NB4 (cell line): Measurements from ENCODE around the gene SPPL3.

Source experiments
- DNase-seq: peaks from one replicate; pipeline ENCODE4 v3.0.0; 2010; ENCODE audit warnings: low read depth
- H3K4me3 ChIP-seq: one replicate; pipeline ENCODE4 v1.5.1; 2011; ENCODE audit warnings: mild to moderate bottlenecking, low read depth, low read length, moderate library complexity
- CTCF ChIP-seq: IDR thresholded peaks from one replicate; pipeline ENCODE4 v1.5.1; 2012; ENCODE audit warnings: low read depth, low read length
- MAX ChIP-seq: IDR thresholded peaks from 2 replicates; pipeline ENCODE4 v1.6.1; 2011; ENCODE audit warnings: low read depth, low read length
- MYC ChIP-seq: IDR thresholded peaks from 2 replicates; pipeline ENCODE4 v1.6.1; 2011; ENCODE audit warnings: low read depth, low read length
- POLR2A ChIP-seq: IDR thresholded peaks from 2 replicates; pipeline ENCODE4 v1.6.1; 2011; ENCODE audit warnings: mild to moderate bottlenecking; ENCODE audit not compliant: insufficient read length; ENCODE audit errors: extremely low read depth

The SPPL3 gene

DNA sequence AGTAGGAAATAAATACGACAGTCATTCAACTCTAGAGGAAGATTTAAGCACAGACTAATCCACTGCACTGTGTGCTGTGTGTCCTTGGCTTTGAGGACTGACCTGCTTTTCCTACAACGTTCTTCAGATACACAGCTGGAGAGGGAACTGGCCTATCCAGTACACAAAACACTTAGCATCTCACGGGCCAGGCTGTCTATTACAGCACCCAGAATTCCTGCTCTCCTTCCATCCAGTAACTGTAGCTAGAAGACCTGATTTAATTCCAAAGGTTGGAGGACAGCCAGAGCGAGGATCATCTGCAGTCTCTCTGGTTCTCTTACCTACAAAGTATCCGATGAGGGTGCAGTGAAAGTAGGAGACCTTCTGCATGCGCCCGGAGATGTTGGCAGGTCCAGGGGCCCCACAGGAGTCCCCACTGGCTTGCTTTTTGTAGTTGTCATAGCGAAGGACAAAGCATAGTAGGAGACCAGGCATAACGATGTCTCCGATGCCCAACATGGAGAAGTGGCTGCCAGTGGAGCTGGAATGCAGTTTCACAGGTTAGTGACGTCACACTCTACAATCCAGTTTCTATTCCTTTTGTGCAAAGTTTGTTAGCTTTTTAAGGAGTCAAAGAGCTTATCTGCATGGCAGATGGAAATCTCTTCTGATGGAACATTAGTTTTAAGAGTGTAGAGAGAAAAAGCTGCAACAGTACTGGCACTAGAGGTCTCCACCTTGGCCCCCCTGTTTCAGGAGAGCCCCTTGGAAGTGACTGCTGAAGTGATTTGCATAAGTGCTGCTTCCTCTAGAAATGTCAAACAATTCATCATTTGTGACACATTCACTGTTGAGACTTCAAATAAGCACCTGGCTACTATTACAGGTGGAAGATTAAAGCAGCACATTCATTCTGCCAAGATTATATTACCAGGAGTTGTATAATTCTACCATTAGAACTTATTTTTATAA, 136.8 kb downstream of the SPPL3 start:
- no peak overlapping the region for H3K4me3 ChIP-seq
- TF ChIP-seq POLR2A (no peak), CTCF (no peak), MYC (no peak), MAX (no peak)
- no peak for DNase-seq

- TF ChIP-seq CTCF (no peak), POLR2A (no peak), MYC (no peak), MAX (no peak)
- no peak overlapping the region for H3K4me3 ChIP-seq
- no peak for DNase-seq
These were observed 137.6 kb downstream of the SPPL3 start for GRCh38 chr12:120766566-120766965.

DNA sequence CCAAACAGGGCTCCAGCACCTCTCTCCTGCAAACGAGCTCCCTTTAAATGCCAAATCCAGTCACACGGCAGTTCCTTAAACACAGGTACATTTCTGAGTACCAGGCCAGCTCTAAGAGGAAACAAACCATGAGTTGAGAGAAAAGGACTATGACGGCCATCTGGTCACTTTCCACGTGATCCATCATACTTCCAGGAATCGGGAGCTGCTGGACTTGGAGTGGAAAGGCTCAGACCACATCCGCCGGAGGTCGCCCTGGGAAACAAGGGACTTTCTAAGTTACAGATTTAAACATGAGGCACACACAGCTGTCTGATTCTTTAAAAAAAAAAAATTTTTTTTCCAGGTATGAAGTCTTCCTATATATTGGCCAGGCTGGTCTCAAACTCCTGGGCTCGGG, 139.3 kb downstream of the SPPL3 start:
- DNase-seq = no peak
- no peak for TF ChIP-seq MYC
- TF ChIP-seq CTCF = no peak
- no peak for TF ChIP-seq MAX
- TF ChIP-seq POLR2A = no peak
- H3K4me3 ChIP-seq = no peak overlapping the region

GRCh38 chr12:120763250-120763649, 140.9 kb downstream of the SPPL3 start:
- no peak for TF ChIP-seq CTCF
- TF ChIP-seq MAX = no peak
- TF ChIP-seq POLR2A = no peak
- H3K4me3 ChIP-seq = no peak overlapping the region
- DNase-seq = no peak

DNA sequence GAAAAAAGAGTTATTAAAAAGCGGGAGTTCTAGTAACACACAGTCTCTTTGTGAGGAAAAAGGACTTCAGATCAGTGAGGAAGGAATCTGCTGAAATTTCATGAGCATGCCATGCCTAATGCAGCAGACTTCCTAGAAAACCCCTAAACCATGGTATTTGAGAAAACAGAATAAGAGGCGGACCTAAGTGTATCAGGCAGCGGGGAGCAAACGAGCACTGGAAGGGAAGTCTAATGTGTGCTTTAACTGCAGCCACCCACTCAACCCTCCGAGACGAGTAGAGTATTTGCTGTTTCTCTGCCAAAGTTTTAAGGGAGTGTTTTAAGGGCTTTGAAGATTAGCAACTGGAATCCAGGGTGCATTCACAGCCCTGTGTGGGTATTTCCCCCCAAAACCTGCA, 142.1 kb downstream of the SPPL3 start:
- no peak overlapping the region for H3K4me3 ChIP-seq
- DNase-seq = no peak
- TF ChIP-seq POLR2A = no peak
- no peak for TF ChIP-seq CTCF
- no peak for TF ChIP-seq MYC
- no peak for TF ChIP-seq MAX
